PC-3 (cell line): Measurements from ENCODE around the gene C2CD5.

ENCODE experiments used
- EZH2 ChIP-seq: fragments of 300-600 bp; sonication (generic); IDR thresholded peaks from one replicate; pipeline ENCODE4 v1.6.1; 2017; ENCODE audit warnings: antibody characterized with exemption, mild to moderate bottlenecking, low read length; ENCODE audit not compliant: unreplicated experiment
- EZH2phosphoT487 ChIP-seq: fragments of 300-600 bp; sonication (generic); IDR thresholded peaks from 2 replicates; pipeline ENCODE4 v1.6.1; 2018; ENCODE audit warnings: mild to moderate bottlenecking, antibody characterized with exemption, low read length, borderline replicate concordance
- TF ChIP-seq, protein P1 (sequence below): fragments of 300-600 bp; sonication (generic); conservative IDR thresholded peaks from 2 replicates; pipeline ENCODE4 v1.5.1; 2017; ENCODE audit warnings: antibody characterized with exemption, low read depth, mild to moderate bottlenecking, low read length

DNA sequence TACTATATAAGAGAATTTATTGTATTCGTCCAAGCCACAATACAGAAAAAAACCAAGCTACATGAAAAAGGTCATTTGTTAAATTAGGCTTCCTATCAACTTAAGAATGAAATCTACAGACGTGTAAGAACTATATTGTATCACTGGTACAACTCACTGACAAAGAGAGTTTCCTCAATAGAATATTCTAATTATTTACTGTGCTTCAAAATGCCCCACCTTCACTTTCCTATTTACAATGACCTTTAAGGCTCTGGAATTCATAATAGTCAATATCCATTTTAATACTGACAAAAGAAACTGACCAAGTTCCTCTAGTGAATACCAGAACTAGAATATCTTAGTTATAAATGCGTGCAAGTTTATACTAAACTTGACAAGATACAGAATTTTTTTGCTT, 55.9 kb downstream of the C2CD5 start:
- TF ChIP-seq, protein P1, sequence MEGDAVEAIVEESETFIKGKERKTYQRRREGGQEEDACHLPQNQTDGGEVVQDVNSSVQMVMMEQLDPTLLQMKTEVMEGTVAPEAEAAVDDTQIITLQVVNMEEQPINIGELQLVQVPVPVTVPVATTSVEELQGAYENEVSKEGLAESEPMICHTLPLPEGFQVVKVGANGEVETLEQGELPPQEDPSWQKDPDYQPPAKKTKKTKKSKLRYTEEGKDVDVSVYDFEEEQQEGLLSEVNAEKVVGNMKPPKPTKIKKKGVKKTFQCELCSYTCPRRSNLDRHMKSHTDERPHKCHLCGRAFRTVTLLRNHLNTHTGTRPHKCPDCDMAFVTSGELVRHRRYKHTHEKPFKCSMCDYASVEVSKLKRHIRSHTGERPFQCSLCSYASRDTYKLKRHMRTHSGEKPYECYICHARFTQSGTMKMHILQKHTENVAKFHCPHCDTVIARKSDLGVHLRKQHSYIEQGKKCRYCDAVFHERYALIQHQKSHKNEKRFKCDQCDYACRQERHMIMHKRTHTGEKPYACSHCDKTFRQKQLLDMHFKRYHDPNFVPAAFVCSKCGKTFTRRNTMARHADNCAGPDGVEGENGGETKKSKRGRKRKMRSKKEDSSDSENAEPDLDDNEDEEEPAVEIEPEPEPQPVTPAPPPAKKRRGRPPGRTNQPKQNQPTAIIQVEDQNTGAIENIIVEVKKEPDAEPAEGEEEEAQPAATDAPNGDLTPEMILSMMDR = no peak
- TF ChIP-seq EZH2 (no peak), EZH2phosphoT487 (no peak)
